GM12873 (cell line): Measurements from ENCODE around the gene TMEM131.

ENCODE experiments used
- CTCF ChIP-seq: IDR thresholded peaks from 2 replicates; pipeline ENCODE4 v1.5.1; 2012; ENCODE audit warnings: low read depth, mild to moderate bottlenecking, moderate library complexity, low read length, control low read depth; ENCODE audit not compliant: insufficient read depth; ENCODE audit errors: missing control alignments

The TMEM131 gene

DNA sequence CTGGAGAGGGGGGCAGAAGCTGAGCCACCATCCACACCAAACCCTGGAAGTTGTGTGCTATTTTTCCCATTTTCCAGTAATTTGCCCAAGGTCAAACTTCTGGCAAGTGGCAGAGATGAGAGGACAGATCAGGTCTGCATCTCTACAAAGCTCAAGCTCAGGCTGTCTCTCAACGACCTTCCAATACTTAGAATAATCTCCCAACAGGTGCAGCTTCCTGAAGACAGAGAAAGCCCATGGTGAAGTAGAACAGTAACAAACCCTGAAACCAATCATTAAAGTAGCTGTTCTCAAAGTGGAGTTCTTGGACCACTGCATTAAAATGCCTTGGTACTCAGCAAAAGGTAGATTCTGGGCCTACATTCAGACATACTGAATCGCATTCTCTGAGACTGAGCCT, 37.6 kb downstream of the TMEM131 start:
- TF ChIP-seq CTCF: no peak

DNA sequence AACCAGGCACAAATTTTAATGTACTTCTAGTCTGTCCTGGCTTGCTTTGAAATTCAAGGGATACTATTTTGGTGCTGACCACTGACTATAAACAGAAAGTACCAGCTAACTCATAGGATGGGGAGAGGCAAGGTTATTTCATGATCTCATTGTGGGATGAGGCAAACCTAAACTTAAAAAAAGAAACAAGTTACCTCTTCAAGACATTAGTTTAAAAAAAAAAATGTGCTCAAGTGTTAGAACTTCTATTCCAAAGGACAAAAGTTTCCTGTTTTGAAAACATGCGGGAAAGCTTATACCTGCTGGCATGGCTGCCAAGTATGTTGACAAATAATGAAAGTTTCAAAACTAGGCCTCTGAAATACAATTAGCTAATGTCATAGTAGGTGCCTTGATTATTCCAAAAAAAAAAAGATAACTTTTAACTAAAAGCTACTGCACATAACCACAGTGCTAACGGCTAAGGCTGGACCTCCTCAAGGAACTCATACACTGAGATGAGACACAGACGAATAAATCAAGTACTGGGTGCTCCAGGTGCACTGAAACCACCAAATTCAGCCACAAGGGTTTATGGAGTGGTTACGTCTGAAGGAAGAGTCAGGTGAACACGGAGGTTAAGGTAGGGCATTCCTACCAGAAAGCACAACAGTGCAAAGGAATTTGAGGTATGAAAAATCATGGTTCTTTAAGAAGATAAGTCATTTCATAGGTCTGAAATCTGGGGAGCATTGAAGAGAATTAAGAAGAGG, 38.1 kb downstream of the TMEM131 start:
- no peak for TF ChIP-seq CTCF

GRCh38 chr2:97953853-97954252, 41.9 kb downstream of the TMEM131 start:
- no peak for TF ChIP-seq CTCF

DNA sequence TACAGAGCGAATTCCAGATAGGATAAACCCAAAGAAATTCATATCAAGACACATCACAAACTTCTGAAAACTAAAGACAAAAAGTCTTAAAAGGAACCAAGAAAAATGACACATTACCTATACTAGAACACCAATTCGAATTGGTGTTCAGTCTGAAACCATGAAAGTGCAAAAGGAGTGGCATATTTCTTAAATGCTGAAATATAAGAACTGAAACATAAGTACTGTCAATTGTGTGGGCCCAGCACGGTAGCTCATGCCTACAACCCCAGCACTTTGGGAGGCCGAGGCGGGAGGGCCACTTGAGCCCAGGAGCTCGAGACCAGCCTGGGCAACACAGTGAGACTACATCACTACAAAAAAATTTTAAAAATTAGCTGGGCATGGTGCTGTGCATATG, 43.4 kb downstream of the TMEM131 start:
- no peak for TF ChIP-seq CTCF

DNA sequence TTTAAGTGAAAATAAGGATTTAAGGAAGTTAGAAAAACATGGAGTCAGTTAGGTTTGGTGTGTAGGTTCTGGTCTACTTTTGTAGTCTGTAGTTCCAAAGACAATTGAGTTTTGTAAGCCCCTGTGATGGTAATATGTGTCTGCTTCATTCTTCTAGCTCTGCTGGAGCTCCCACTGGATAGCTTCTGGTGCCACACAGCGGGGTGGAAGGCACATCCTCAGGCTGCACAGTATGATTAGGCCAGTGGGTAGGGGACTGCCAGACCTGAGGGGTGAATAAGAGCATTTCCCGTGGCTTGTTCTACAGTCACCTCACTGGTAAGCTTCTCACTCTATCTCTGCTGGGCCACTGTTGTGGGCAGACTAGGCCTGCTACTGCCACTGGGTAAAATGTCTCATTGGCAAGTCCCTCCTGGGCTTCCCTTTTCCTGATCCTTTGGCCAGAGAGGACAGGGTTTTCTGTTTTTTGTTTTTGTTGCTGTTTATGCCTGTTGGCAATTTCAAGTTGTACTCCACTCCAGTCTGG, 44.5 kb downstream of the TMEM131 start:
- no peak for TF ChIP-seq CTCF

DNA sequence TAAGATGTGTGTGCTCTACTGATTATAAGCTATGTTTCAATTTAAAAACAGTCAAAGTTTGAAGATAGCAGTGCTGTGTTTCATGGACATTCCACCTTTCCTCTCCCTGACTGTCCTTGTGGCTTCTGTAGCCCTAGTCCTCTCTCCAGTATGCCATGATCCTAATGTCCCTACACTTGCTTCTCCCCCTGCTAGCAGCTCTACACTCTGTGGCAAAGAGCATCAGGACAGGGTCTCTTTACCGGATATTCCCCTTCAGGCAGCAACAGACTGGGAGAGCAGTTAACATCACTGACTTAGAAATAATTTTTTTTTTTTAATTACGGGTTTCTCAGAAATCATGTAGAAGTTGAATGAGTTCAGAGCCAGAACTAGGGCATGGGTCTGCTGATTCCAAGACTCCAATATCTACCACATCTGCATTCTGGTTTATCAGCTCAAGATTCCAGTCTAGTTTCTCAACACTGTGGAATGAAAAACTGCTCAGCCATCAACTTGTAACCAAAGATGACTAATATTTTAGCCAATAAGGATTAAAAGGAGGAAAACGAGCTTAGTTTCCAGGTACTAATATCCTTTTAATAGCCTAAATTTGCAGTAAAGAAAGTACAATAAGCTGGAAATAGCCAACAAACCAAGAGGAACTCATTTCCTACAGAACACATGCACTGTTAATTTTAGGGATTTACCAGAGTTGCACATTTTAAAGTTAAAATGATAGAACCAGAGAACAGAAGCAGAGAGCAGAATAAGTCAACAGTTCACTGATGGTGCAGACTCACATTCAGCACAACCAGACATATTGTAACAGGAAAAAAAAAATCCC, 45.2 kb downstream of the TMEM131 start:
- no peak for TF ChIP-seq CTCF

- TF ChIP-seq CTCF: no peak
These were observed 46.8 kb downstream of the TMEM131 start for GRCh38 chr2:97948926-97949325.
